ENCODE measurements around the gene RARS1. TPM values are rescaled to one million over a fixed set of nuclear protein-coding genes. Genes with fewer than 3 reads are reported as not detected.

Gene RARS1
- total and polyA plus RNA-seq, 9 donors: 19.1 to 104 (median 74.7) TPM

DNA sequence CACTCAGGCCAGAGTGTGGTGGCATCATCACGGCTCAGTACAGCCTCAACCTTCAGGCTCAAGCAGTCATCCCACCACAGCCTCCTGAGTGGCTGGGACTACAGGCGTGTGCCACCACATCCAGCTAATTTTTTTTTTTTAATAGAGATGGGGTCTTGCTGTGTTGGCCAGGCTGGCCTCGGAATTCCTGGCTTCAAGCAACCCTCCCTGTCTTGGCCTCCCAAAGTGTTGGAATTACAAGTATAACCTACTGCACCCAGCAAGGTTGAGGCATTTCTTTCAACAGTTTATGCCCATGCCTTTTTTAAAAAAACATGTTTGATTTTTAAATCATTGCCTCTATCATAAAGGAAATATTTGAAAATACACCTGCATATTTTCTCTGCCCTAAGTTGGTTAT is 2.8 kb downstream of the RARS1 start:
- H3K4me1 ChIP-seq (ENCODE audit: insufficient read depth): no peaks in the 10 kb centered on the region
- no peaks in the 10 kb centered on the region for H3K9me3 ChIP-seq
- intact Hi-C loops (cut with DNase I): loop anchor here in 1 of 4 donors (10.0 kb wide), 1 partner anchor 214 kb away; no protein-coding TSS in a partner anchor
- H3K27me3 ChIP-seq: no peaks in the 10 kb centered on the region
- no peak overlapping the region for H3K27ac ChIP-seq
- DNase-seq: no peak
- H3K4me3 ChIP-seq: no peak overlapping the region
- no peaks in the 10 kb centered on the region for H3K36me3 ChIP-seq
- 88 to 94% (median 94%) methylated on average over 3 of the region's 3 CpGs for WGBS, 3 donors
- TF ChIP-seq POLR2A (IDR thresholded peaks at IDR 0.05): no peak
- TF ChIP-seq, protein P1, sequence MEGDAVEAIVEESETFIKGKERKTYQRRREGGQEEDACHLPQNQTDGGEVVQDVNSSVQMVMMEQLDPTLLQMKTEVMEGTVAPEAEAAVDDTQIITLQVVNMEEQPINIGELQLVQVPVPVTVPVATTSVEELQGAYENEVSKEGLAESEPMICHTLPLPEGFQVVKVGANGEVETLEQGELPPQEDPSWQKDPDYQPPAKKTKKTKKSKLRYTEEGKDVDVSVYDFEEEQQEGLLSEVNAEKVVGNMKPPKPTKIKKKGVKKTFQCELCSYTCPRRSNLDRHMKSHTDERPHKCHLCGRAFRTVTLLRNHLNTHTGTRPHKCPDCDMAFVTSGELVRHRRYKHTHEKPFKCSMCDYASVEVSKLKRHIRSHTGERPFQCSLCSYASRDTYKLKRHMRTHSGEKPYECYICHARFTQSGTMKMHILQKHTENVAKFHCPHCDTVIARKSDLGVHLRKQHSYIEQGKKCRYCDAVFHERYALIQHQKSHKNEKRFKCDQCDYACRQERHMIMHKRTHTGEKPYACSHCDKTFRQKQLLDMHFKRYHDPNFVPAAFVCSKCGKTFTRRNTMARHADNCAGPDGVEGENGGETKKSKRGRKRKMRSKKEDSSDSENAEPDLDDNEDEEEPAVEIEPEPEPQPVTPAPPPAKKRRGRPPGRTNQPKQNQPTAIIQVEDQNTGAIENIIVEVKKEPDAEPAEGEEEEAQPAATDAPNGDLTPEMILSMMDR (IDR thresholded peaks at IDR 0.05): no peak
- TF ChIP-seq EP300 (IDR thresholded peaks at IDR 0.05): no peak

DNA sequence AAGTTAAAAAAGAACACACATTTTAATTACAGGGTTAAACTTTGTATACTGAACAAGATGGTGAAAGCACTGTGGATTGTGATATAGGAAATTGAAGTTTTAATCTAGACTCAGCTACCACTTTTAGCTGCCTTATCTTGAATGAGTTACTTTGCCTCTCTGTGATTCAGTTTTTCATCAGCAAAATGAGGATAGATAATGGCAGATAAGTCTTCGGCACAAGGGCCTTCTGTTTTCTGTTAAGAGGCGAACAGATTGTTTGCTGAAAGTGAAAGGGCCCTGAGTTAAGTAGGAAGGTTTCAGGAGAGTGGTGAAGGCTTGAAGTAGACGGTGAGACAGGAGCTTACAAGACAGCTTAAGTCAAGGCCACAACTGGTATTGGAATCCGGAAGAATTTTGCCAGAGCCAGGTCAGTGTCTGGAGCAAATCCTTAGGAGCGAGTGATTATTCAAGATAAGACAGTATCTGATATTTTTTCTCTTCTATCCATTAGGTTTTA is 7.8 kb downstream of the RARS1 start:
- no peak for DNase-seq
- no peak overlapping the region for H3K4me3 ChIP-seq
- H3K27ac ChIP-seq: no peak overlapping the region
- WGBS, 3 donors: 82 to 89% (median 88%) methylated on average over 5 of the region's 5 CpGs
- intact Hi-C loops (cut with DNase I): no loop called here
- H3K27me3 ChIP-seq: no peaks in the 10 kb centered on the region
- no peaks in the 10 kb centered on the region for H3K9me3 ChIP-seq
- no peaks in the 10 kb centered on the region for H3K36me3 ChIP-seq
- H3K4me1 ChIP-seq (ENCODE audit: insufficient read depth): no peaks in the 10 kb centered on the region
- no peak for TF ChIP-seq EP300 (IDR thresholded peaks at IDR 0.05)
- TF ChIP-seq, protein P1 (IDR thresholded peaks at IDR 0.05): no peak
- TF ChIP-seq POLR2A (IDR thresholded peaks at IDR 0.05): no peak

DNA sequence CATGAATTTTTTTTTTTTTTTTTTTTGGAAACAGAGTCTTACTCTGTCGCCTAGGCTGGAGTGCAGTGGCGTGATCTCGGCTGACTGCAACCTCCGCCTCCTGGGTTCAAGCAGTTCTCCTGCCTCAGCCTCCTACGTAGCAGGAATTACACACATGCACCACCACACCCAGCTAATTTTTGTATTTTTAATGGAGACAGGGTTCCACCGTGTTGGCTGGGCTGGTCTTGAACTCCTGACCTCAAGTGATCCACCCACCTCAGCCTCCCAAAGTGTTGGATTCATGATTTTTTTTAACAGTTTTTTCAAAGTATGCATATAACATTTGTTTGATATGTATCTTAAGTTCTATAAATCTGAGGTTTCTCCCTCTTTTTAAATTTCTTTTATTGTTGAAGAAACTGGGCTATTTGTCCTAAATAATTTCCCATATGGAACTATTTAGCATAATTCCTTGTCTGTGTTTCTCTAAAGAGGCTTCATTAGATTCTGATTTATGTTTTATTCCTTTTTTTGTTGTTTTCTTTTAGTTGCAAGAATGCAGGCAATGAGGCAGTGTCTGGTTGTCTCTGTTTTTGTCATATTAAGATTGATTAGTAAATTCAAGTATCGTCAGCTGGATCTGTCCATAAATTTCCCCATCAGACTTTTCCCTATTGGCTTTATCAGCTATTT is 16.4 kb downstream of the RARS1 start:
- intact Hi-C loops (cut with DNase I): no loop called here
- WGBS, 3 donors: 80 to 85% (median 82%) methylated on average over 7 of the region's 7 CpGs
- H3K4me1 ChIP-seq (ENCODE audit: insufficient read depth): no peaks in the 10 kb centered on the region
- H3K27ac ChIP-seq: no peak overlapping the region
- no peaks in the 10 kb centered on the region for H3K27me3 ChIP-seq
- H3K9me3 ChIP-seq: no peaks in the 10 kb centered on the region
- TF ChIP-seq EP300 (IDR thresholded peaks at IDR 0.05) (no peak), POLR2A (IDR thresholded peaks at IDR 0.05) (no peak)
- TF ChIP-seq, protein P1 (IDR thresholded peaks at IDR 0.05): no peak
- no peak for DNase-seq
- H3K36me3 ChIP-seq: no peaks in the 10 kb centered on the region
- no peak overlapping the region for H3K4me3 ChIP-seq

DNA sequence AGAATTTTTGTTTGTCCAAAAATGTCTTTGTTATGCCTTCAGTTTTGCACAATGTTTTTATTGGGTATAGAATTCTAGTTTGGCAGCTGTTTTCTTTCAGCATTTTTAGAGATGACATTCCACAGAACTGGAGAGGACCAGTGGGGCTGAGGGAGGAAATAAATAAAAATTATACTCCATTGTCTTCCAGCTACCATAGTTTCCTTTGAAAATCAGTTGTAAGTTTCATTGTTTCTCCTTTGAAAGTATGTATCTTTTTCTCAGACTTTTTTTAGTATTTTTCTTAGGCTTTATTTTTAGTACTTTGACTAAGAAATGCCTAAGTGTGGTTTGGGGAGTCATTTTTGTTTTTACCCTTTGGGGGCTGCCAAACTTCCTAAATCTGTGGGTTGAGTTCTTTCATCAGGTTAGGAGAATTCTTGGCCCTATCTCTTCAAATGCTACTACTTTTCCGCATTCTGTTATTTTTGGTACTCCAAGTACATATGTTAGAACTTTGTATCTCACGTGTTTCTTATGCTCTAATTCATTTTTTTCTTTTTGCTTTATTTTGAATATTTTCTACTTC is 27.7 kb downstream of the RARS1 start:
- Histone ChIP-seq H3K4me1 (ENCODE audit: insufficient read depth) (no peaks in the 10 kb centered on the region), H3K27ac (no peak overlapping the region), H3K9me3 (no peaks in the 10 kb centered on the region), H3K36me3 (no peaks in the 10 kb centered on the region), H3K27me3 (no peaks in the 10 kb centered on the region), H3K4me3 (no peak overlapping the region)
- no peak for DNase-seq
- TF ChIP-seq POLR2A (IDR thresholded peaks at IDR 0.05) (no peak), EP300 (IDR thresholded peaks at IDR 0.05) (no peak)
- TF ChIP-seq, protein P1 (IDR thresholded peaks at IDR 0.05): no peak
- WGBS, 3 donors: 97 to 99% (median 97%) methylated on average over 2 of the region's 2 CpGs
- intact Hi-C loops (cut with DNase I): no loop called here
